ENCODE results near the gene CD22. TPM values are rescaled to one million over a fixed set of nuclear protein-coding genes. Genes with fewer than 3 reads are reported as not detected.

The CD22 gene
- total and polyA plus RNA-seq, 2 donors (not counting 1 experiment from before 2014, with no cell fraction given), result 692 to 1,437 TPM

DNA sequence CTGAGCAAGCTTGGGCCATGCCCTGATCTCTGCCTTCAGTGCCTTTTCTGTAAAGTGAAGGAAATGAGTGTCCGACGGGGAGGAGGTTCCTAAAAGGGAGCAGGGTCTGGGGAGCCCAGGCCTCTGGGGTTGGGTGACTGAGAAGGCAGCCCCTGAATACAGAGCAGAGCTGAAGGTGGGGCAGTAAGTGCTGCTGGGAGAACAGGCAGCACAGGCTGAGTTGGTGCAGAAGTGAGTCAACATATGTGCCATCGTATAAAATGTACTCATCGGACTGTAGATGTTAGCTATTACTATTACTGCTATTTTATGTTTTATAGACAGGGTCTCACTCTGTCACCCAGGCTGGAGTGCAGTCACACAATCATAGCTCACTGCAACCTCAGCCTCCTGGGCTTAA lies 47.7 kb upstream of the CD22 start:
- CTCF ChIA-PET, result interaction anchor here (0.9 to 1.5 kb wide), 9 partner anchors 8 to 216 kb away, joined by 3 to 4 read pairs (median 3); partner anchors contain the start of genes FFAR1 and USF2
- peaks cover 45% of the 10 kb centered on the region for H3K4me1 Mint-ChIP-seq

More for the DNA sequence above, 47.7 kb upstream of the CD22 start:
- Mint-ChIP-seq H3K9me3 (ENCODE audit: insufficient read depth) (no peaks in the 10 kb centered on the region), H3K27ac (peak overlapping the region; percentile 83), H3K4me3 (peak overlapping the region; percentile 40), H3K27me3 (no peaks in the 10 kb centered on the region)
- Histone ChIP-seq H3K27me3 (replicated peaks in 1 of 4; ENCODE audit: control extremely low read depth in 1 of 4, control insufficient read depth in 3 of 4, insufficient read depth in 4 of 4, low read length in 3 of 4) (no peaks in the 10 kb centered on the region), H2AFZ (ENCODE audit: insufficient read depth, low read depth, low read length, poor library complexity, severe bottlenecking) (no peak overlapping the region), H3K9me3 (ENCODE audit: control extremely low read depth in 1 of 3, control insufficient read depth in 2 of 3, insufficient read depth in 1 of 3, low read length in 2 of 3) (no peaks in the 10 kb centered on the region), H3K4me3 (ENCODE audit: control extremely low read depth in 1 of 5, extremely low read depth in 1 of 5, insufficient read depth in 1 of 5, low read depth in 2 of 5, low read length in 4 of 5) (no peak overlapping the region), H3K4me1 (ENCODE audit: control insufficient read depth in 2 of 2, insufficient read depth in 2 of 2, low read length in 2 of 2) (peaks cover 38 to 42% of the 10 kb centered on the region in 2 donors), H3K27ac (ENCODE audit: low read length in 2 of 2) (peak overlapping the region in 1 of 2 donors; percentile 10), H3K36me3 (replicated peaks in 1 of 2; ENCODE audit: control extremely low read depth in 1 of 2, control insufficient read depth in 1 of 2, extremely low read depth in 1 of 2, insufficient read depth in 2 of 2, low read length in 1 of 2) (peaks cover 0 to 21% of the 10 kb centered on the region in 2 experiments), H3K79me2 (ENCODE audit: control insufficient read depth, insufficient read depth, low read length) (peaks cover 13% of the 10 kb centered on the region), H3K9ac (ENCODE audit: low read length) (no peak overlapping the region), H4K20me1 (ENCODE audit: control insufficient read depth, insufficient read depth, low read length, poor library complexity, severe bottlenecking) (peaks cover 17% of the 10 kb centered on the region), H3K4me2 (replicated peaks; ENCODE audit: low read depth, low read length, poor library complexity, severe bottlenecking) (peak overlapping the region; percentile 26)
- WGBS (ENCODE audit: insufficient coverage), result 81% methylated on average over 2 of the region's 4 CpGs
- TF ChIP-seq, protein P1, sequence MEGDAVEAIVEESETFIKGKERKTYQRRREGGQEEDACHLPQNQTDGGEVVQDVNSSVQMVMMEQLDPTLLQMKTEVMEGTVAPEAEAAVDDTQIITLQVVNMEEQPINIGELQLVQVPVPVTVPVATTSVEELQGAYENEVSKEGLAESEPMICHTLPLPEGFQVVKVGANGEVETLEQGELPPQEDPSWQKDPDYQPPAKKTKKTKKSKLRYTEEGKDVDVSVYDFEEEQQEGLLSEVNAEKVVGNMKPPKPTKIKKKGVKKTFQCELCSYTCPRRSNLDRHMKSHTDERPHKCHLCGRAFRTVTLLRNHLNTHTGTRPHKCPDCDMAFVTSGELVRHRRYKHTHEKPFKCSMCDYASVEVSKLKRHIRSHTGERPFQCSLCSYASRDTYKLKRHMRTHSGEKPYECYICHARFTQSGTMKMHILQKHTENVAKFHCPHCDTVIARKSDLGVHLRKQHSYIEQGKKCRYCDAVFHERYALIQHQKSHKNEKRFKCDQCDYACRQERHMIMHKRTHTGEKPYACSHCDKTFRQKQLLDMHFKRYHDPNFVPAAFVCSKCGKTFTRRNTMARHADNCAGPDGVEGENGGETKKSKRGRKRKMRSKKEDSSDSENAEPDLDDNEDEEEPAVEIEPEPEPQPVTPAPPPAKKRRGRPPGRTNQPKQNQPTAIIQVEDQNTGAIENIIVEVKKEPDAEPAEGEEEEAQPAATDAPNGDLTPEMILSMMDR (IDR thresholded peaks at IDR 0.05), result no peak
- no peak for TF ChIP-seq EZH2 (IDR thresholded peaks at IDR 0.05; ENCODE audit: borderline replicate concordance, insufficient read depth, low read depth, low read length, poor library complexity, severe bottlenecking)
- POLR2A ChIA-PET, result interaction anchor here (0.5 to 1.3 kb wide), 6 partner anchors 9 to 199 kb away, joined by 3 to 10 read pairs (median 6); partner anchors contain the start of genes CD22 and USF2
- no peak for ATAC-seq (ENCODE audit: low read depth)
- no peak for DNase-seq
- intact Hi-C loops (cut with micrococcal nuclease), result loop anchor here (5.0 kb wide), 2 partner anchors 41 to 66 kb away; partner anchors contain the start of gene FFAR1
